Measurements from ENCODE around the gene PADI3.

The PADI3 gene

DNA sequence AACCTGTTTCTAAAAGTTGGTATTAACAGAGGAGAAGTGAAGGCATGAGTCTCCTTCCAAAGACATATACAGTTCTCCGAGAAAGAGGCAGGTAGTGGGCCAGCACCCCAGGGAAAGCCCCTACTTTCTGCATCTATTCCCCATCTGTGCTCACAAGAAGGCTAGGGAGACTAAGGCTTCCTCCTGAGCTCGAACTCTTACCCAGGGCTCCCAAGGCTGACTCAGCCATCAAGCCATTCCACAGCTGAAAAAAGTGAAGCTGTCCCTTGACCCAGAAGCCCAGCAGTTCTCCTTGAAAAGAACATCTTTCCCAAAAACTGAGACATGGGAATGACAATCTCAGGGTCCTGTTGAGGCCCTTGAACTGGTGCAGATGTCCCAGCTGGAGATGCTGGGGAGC, 1.9 kb upstream of the PADI3 start:
- no peak overlapping the region for H3K4me3 ChIP-seq (ENCODE audit: low read depth, low read length)
- TF ChIP-seq MYC (IDR thresholded peaks at IDR 0.05; ENCODE audit: low read depth, low read length) (no peak), POLR2A (IDR thresholded peaks at IDR 0.05; ENCODE audit: extremely low read depth, insufficient read length) (no peak)
- TF ChIP-seq, protein P1, sequence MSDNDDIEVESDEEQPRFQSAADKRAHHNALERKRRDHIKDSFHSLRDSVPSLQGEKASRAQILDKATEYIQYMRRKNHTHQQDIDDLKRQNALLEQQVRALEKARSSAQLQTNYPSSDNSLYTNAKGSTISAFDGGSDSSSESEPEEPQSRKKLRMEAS (IDR thresholded peaks at IDR 0.05; ENCODE audit: low read depth, low read length) = no peak
- TF ChIP-seq, protein P2, sequence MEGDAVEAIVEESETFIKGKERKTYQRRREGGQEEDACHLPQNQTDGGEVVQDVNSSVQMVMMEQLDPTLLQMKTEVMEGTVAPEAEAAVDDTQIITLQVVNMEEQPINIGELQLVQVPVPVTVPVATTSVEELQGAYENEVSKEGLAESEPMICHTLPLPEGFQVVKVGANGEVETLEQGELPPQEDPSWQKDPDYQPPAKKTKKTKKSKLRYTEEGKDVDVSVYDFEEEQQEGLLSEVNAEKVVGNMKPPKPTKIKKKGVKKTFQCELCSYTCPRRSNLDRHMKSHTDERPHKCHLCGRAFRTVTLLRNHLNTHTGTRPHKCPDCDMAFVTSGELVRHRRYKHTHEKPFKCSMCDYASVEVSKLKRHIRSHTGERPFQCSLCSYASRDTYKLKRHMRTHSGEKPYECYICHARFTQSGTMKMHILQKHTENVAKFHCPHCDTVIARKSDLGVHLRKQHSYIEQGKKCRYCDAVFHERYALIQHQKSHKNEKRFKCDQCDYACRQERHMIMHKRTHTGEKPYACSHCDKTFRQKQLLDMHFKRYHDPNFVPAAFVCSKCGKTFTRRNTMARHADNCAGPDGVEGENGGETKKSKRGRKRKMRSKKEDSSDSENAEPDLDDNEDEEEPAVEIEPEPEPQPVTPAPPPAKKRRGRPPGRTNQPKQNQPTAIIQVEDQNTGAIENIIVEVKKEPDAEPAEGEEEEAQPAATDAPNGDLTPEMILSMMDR (IDR thresholded peaks at IDR 0.05; ENCODE audit: low read depth, low read length) = no peak
- DNase-seq (ENCODE audit: low read depth) = no peak

DNA sequence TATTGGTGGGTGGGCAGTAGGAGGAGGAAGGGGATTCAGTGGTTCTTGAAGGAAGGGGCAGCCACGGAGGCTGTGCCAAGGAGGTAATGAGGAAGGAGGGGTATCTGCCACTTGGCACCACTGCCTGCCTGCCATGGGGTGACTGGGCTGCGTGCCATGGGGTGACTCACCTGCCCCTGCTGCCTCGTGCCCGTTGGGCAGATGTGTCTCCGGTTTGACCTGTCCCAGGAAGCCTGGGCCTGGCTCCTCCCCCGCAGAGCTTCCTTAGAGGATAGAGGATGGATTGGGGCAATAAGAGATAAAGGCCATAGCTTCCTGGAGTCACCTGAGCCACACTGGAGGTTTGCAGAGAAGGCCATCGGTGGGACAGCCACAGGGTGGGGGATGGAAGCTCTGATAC, 1.7 kb downstream of the PADI3 start:
- no peak for DNase-seq (ENCODE audit: low read depth)
- TF ChIP-seq POLR2A (IDR thresholded peaks at IDR 0.05; ENCODE audit: extremely low read depth, insufficient read length) (no peak), MYC (IDR thresholded peaks at IDR 0.05; ENCODE audit: low read depth, low read length) (no peak)
- TF ChIP-seq, protein P2 (IDR thresholded peaks at IDR 0.05; ENCODE audit: low read depth, low read length) = no peak
- TF ChIP-seq, protein P1 (IDR thresholded peaks at IDR 0.05; ENCODE audit: low read depth, low read length) = no peak
- H3K4me3 ChIP-seq (ENCODE audit: low read depth, low read length) = no peak overlapping the region

DNA sequence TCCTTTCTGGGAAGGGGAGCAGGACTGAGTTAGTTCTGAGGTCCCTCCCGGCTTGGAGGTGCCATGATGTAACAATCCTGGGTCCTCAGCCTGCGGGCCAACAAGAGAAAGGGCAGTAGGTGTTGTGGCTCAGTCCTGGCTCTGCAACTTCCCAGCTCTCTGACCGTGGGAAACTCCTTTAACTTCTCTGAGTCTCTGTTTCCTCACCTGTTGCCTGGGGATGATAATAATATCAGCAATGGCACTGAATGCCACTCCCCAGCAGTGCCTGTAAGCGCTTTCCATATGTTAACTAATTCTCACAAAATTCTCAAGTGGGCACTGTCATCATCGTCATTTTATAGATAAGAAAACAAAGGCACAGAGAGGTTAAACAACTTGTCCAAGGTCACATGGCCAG, 2.3 kb downstream of the PADI3 start:
- TF ChIP-seq POLR2A (IDR thresholded peaks at IDR 0.05; ENCODE audit: extremely low read depth, insufficient read length) (no peak), MYC (IDR thresholded peaks at IDR 0.05; ENCODE audit: low read depth, low read length) (no peak)
- TF ChIP-seq, protein P1 (IDR thresholded peaks at IDR 0.05; ENCODE audit: low read depth, low read length) = no peak
- TF ChIP-seq, protein P2 (IDR thresholded peaks at IDR 0.05; ENCODE audit: low read depth, low read length) = no peak
- DNase-seq (ENCODE audit: low read depth) = no peak
- H3K4me3 ChIP-seq (ENCODE audit: low read depth, low read length) = no peak overlapping the region

DNA sequence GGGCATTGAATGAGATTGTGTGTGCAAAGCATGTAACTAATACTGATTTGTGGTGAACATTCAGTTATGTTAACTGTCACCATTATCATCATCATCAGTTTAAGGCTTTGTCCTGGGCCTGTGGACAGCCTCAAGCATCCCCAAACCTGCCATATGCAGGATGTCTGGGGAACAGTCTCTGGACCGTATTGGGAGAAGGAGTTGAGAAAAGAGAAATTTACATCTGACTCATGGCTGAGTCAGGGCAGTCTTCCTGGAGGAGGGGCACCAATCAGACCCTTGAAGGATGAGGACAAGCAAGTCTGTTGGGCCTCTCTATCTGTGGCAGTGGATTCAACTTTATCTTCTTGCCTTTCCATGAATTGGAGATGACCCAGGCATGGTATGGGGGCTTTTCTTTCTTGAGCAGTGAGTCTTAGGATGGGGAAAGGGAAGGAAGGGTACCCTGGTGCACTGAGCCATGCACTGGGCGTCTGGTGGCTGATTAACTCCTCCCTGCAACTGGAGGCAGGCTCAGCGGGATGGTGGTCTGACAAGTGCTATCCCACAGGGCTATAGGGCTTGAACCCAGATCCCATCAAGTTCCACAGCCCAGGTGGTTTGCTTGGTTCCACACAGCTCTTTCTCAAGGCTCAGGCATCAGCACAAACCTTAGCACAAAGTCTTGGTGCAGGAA, 2.9 kb downstream of the PADI3 start:
- no peak overlapping the region for H3K4me3 ChIP-seq (ENCODE audit: low read depth, low read length)
- no peak for DNase-seq (ENCODE audit: low read depth)
- TF ChIP-seq, protein P1 (IDR thresholded peaks at IDR 0.05; ENCODE audit: low read depth, low read length) = no peak
- TF ChIP-seq, protein P2 (IDR thresholded peaks at IDR 0.05; ENCODE audit: low read depth, low read length) = no peak
- TF ChIP-seq MYC (IDR thresholded peaks at IDR 0.05; ENCODE audit: low read depth, low read length) (no peak), POLR2A (IDR thresholded peaks at IDR 0.05; ENCODE audit: extremely low read depth, insufficient read length) (no peak)

DNA sequence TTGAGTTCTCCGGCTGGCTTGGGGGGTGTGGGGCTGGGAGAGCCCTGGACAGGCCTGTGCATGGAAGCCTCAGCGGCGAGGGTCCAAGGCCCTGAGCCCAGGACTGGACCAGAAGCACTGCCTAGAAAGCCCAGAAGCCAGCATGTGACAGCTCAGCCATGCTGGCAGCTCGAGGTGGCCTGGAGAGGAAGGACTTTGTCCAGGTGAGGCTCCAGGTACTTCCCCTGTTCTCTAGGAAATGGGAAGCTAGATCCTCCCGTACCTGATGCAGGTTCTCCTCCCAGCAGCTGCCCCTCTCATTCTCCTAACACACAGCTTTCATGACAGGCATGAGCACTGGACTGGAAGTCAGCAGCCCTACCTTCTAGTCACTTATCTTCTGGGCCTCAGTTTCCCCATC, 6.4 kb downstream of the PADI3 start:
- H3K4me3 ChIP-seq (ENCODE audit: low read depth, low read length) = no peak overlapping the region
- no peak for DNase-seq (ENCODE audit: low read depth)
- TF ChIP-seq, protein P1 (IDR thresholded peaks at IDR 0.05; ENCODE audit: low read depth, low read length) = no peak
- TF ChIP-seq, protein P2 (IDR thresholded peaks at IDR 0.05; ENCODE audit: low read depth, low read length) = no peak
